Stimulated activated CD4-positive, alpha-beta T cell treated with anti-CD3 and anti-CD28 coated beads, TNF-alpha, amount 100 ng/mL, for 1 hour (primary cell): ENCODE data around the gene LRRC75A.
"Not testable (repeated sequence)": the region's sequence is repeated elsewhere in the genome, so short reads cannot be mapped to it uniquely, and the experiment has no call there.

Experiments
- DNase-seq, 3 donors: peaks; one replicate each; pipeline ENCODE4 v3.0.0-alpha.2; 2020; ENCODE audit warnings: low read depth in 3 of 3, low spot score in 1 of 3

The LRRC75A gene

GRCh38 chr17:16407911-16408588, 83.9 kb downstream of the LRRC75A start:
- no peak for DNase-seq

GRCh38 chr17:16406742-16407674, 85.0 kb downstream of the LRRC75A start:
- no peak for DNase-seq

GRCh38 chr17:16403847-16404246, 88.1 kb downstream of the LRRC75A start:
- DNase-seq = not testable (repeated sequence)

- DNase-seq = no peak
Observed at GRCh38 chr17:16398270-16399267, 93.4 kb downstream of the LRRC75A start.

GRCh38 chr17:16396693-16397092, 95.3 kb downstream of the LRRC75A start:
- DNase-seq = not testable (repeated sequence)

- DNase-seq = not testable (repeated sequence)
Observed at GRCh38 chr17:16395887-16396286, 96.1 kb downstream of the LRRC75A start.

- not testable (repeated sequence) for DNase-seq
Observed at GRCh38 chr17:16392491-16392890, 99.5 kb downstream of the LRRC75A start.
